ENCODE results near the gene TIMP2. TPM values are rescaled to one million over a fixed set of nuclear protein-coding genes. Genes with fewer than 3 reads are reported as not detected.
"Not testable (repeated sequence)": the region's sequence is repeated elsewhere in the genome, so short reads cannot be mapped to it uniquely, and the experiment has no call there.

The TIMP2 gene
- total and polyA plus RNA-seq, 8 donors, result 20.9 to 100.0 (median 47.2) TPM

DNA sequence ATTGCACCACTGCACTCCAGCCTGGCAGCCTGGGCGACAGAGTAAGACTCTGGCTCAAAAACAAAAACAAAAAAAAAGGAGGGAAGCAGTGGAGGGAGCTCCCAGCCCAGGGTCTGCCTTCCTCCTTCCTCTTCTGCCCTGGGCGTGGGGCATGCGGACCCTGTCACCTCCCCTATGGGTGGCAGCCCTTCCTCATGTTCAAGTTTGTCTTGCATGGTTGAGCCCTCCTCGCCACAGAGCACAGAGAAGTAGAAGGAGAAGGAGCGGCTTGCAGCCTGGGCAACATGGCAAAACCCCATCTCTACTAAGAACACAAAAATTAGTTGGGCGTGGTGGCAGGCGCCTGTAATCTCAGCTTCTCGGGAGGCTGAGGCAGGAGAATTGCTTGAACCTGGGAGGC is 21.4 kb upstream of the TIMP2 start:
- intact Hi-C loops (cut with DNase I; ENCODE audit: low total_unique reads), result no loop called here
- WGBS, 5 donors, result 68 to 74% (median 73%) methylated on average over 8 of the region's 8 CpGs
- peak overlapping the region in 4 of 5 donors; percentile 68 to 87 (median 77) for H3K27ac ChIP-seq
- H3K4me3 ChIP-seq, result no peak overlapping the region
- DNase-seq, result no peak
- no peaks in the 10 kb centered on the region for H3K27me3 ChIP-seq
- peaks cover 0 to 20% (median 13%) of the 10 kb centered on the region in 4 donors for H3K4me1 ChIP-seq
- H3K9me3 ChIP-seq, result peaks cover 0 to 18% (median 14%) of the 10 kb centered on the region in 4 donors
- TF ChIP-seq POLR2AphosphoS5 (IDR thresholded peaks at IDR 0.05) (no peak), EP300 (IDR thresholded peaks at IDR 0.05) (no peak), POLR2A (IDR thresholded peaks at IDR 0.05) (no peak), CTCF (IDR thresholded peaks at IDR 0.05) (no peak)
- no peaks in the 10 kb centered on the region for H3K36me3 ChIP-seq

- Histone ChIP-seq H3K27ac (peak overlapping the region in 1 of 5 donors; percentile 81), H3K27me3 (no peaks in the 10 kb centered on the region), H3K4me3 (no peak overlapping the region), H3K9me3 (peaks cover 0 to 13% (median 11%) of the 10 kb centered on the region in 4 donors), H3K36me3 (no peaks in the 10 kb centered on the region), H3K4me1 (peaks cover 0 to 19% (median 10%) of the 10 kb centered on the region in 4 donors)
- intact Hi-C loops (cut with DNase I; ENCODE audit: low total_unique reads), result no loop called here
- no peak for TF ChIP-seq CTCF (IDR thresholded peaks at IDR 0.05)
- 84 to 92% (median 87%) methylated on average over 7 of the region's 7 CpGs for WGBS, 5 donors
- no peak for DNase-seq
These were observed 20.9 kb upstream of the TIMP2 start for GRCh38 chr17:78946131-78946530.

DNA sequence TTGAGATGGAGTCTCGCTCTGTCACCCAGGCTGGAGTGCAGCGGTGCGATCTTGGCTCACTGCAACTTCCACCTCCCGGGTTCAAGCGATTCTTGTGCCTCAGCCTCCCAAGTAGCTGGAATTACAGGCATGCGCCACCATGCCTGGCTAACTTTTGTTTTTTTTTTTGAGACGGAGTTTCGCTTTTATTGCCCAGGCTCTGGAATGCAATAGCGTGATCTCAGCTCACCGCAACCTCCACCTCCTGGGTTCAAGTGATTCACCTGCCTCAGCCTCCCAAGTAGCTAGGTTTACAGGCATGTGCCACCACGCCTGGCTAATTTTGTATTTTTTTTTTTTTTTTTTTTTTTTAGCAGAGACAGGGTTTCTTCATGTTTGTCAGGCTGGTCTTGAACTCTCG is 20.3 kb upstream of the TIMP2 start:
- H3K36me3 ChIP-seq; H3K27ac ChIP-seq; DNase-seq; H3K27me3 ChIP-seq; H3K9me3 ChIP-seq; H3K4me3 ChIP-seq; intact Hi-C loops (cut with DNase I; ENCODE audit: low total_unique reads): not testable (repeated sequence)
- 93 to 97% (median 94%) methylated on average over 12 of the region's 12 CpGs for WGBS, 5 donors
- H3K4me1 ChIP-seq, result peaks cover 0 to 19% (median 10%) of the 10 kb centered on the region in 4 donors

DNA sequence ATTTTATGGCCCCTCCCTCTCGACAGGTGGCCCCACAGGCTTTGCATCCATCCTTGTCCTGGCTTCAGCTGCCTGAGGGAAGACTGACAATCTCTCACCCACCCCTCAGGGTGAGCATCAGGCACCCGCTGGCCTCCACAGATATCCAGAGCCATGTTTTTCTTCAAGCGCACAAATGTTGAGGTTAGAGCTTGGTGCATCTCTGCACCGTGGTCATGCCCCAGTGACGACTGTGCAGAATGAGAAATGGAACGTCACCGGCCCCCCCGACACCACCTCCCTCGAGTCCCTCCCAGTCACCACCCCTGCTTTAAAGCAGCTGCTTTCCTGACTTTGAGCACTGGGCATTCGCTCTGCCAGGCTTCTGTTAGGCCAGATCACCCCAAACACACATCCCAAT is 19.8 kb upstream of the TIMP2 start:
- Histone ChIP-seq H3K9me3 (peaks cover 0 to 3% (median under 1%) of the 10 kb centered on the region in 4 donors), H3K36me3 (no peaks in the 10 kb centered on the region), H3K4me3 (no peak overlapping the region), H3K27me3 (no peaks in the 10 kb centered on the region), H3K27ac (no peak overlapping the region), H3K4me1 (peaks cover 0 to 19% (median 10%) of the 10 kb centered on the region in 4 donors)
- TF ChIP-seq CTCF (IDR thresholded peaks at IDR 0.05) (no peak), EP300 (IDR thresholded peaks at IDR 0.05) (no peak), POLR2A (IDR thresholded peaks at IDR 0.05) (no peak), POLR2AphosphoS5 (IDR thresholded peaks at IDR 0.05) (no peak)
- DNase-seq, result no peak
- WGBS, 5 donors, result 79 to 82% (median 81%) methylated on average over 10 of the region's 10 CpGs
- intact Hi-C loops (cut with DNase I; ENCODE audit: low total_unique reads), result no loop called here

- no peak overlapping the region for H3K27ac ChIP-seq
- intact Hi-C loops (cut with DNase I; ENCODE audit: low total_unique reads), result no loop called here
- 83 to 94% (median 90%) methylated on average over 7 of the region's 7 CpGs for WGBS, 5 donors
- TF ChIP-seq EP300 (IDR thresholded peaks at IDR 0.05), result no peak
- TF ChIP-seq POLR2AphosphoS5 (IDR thresholded peaks at IDR 0.05), result no peak
- TF ChIP-seq POLR2A (IDR thresholded peaks at IDR 0.05), result no peak
- TF ChIP-seq CTCF (IDR thresholded peaks at IDR 0.05), result no peak
- H3K36me3 ChIP-seq, result no peaks in the 10 kb centered on the region
- peaks cover 0 to 19% (median 10%) of the 10 kb centered on the region in 4 donors for H3K4me1 ChIP-seq
- H3K27me3 ChIP-seq, result no peaks in the 10 kb centered on the region
- H3K4me3 ChIP-seq, result no peak overlapping the region
- DNase-seq, result no peak
- no peaks in the 10 kb centered on the region for H3K9me3 ChIP-seq
These were observed 18.8 kb upstream of the TIMP2 start for GRCh38 chr17:78944026-78944425.
